Smooth muscle cell (in vitro differentiated cells): ENCODE data around the gene MRS2. TPM values are rescaled to one million over a fixed set of nuclear protein-coding genes. Genes with fewer than 3 reads are reported as not detected.
"Not testable (repeated sequence)": the region's sequence is repeated elsewhere in the genome, so short reads cannot be mapped to it uniquely, and the experiment has no call there.

ENCODE experiments used
- DNase-seq: peaks from one replicate; lab custom pipeline; 2025; ENCODE audit not compliant: unreplicated experiment; lab: John Stamatoyannopoulos, UW
- H2AFZ ChIP-seq: fragments of 200-600 bp; sonication (generic); 2 replicates; pipeline ENCODE4 v1.6.0; 2016; ENCODE audit warnings: antibody characterized with exemption, low read depth, mild to moderate bottlenecking
- H3F3A ChIP-seq: fragments of 200-600 bp; sonication (generic); 2 replicates; pipeline ENCODE4 v1.6.0; 2017; ENCODE audit warnings: antibody characterized with exemption, low read depth
- H3K27ac ChIP-seq: fragments of 200-600 bp; sonication (generic); 2 replicates; pipeline ENCODE4 v1.5.1; 2016; ENCODE audit warnings: low read depth, mild to moderate bottlenecking
- H3K27me3 ChIP-seq: fragments of 200-600 bp; sonication (generic); 2 replicates; pipeline ENCODE4 v1.6.1; 2016; ENCODE audit warnings: low read depth, mild to moderate bottlenecking
- H3K36me3 ChIP-seq: fragments of 200-600 bp; sonication (generic); 2 replicates; pipeline ENCODE4 v1.5.1; 2016; ENCODE audit warnings: low read depth
- H3K4me1 ChIP-seq: fragments of 200-600 bp; sonication (generic); 2 replicates; pipeline ENCODE4 v1.5.1; 2016; ENCODE audit warnings: low read depth
- H3K4me2 ChIP-seq: fragments of 200-600 bp; sonication (generic); 2 replicates; pipeline ENCODE4 v1.6.0; 2016; ENCODE audit warnings: mild to moderate bottlenecking
- H3K4me3 ChIP-seq: fragments of 200-600 bp; sonication (generic); 2 replicates; pipeline ENCODE4 v1.5.1; 2016; ENCODE audit warnings: mild to moderate bottlenecking
- H3K79me2 ChIP-seq: fragments of 200-600 bp; sonication (generic); 2 replicates; pipeline ENCODE4 v1.6.0; 2016; ENCODE audit warnings: low read depth, mild to moderate bottlenecking
- H3K9ac ChIP-seq: fragments of 200-600 bp; sonication (generic); 2 replicates; pipeline ENCODE4 v1.6.0; 2016; ENCODE audit warnings: low read depth
- H3K9me3 ChIP-seq: fragments of 200-600 bp; sonication (generic); replicated peaks from 2 replicates; pipeline ENCODE4 v1.5.1; 2016; ENCODE audit warnings: low read depth
- H4K20me1 ChIP-seq: fragments of 200-600 bp; sonication (generic); 2 replicates; pipeline ENCODE4 v1.6.0; 2016; ENCODE audit warnings: low read depth
- CTCF ChIP-seq: fragments of 200-600 bp; sonication (generic); IDR thresholded peaks from 2 replicates; pipeline ENCODE4 v1.5.1; 2017; ENCODE audit warnings: borderline replicate concordance, mild to moderate bottlenecking, antibody characterized with exemption; ENCODE audit not compliant: insufficient read depth, poor library complexity, severe bottlenecking
- WGBS: methylation state at CpG from one replicate; pipeline ENCODE4 v1.1.7; 2016; ENCODE audit warnings: low lambda C conversion rate; 5-methylcytosine and 5-hydroxymethylcytosine counted together
- polyA plus RNA-seq: library from polyadenylated mRNA; unstranded; fragments of >200 nt; fragmentation: Nextera tagmentation; extraction: Ambion mirVana; gene quantifications from 2 replicates; pipeline ENCODE4 v1.2.1, GENCODE V29; 2016
- total RNA-seq: library from RNA; depleted of rRNA; stranded (reverse); fragments of >200 nt; gene quantifications from 2 replicates; pipeline ENCODE4 v1.2.3, GENCODE V29; 2014

Gene MRS2
- total and polyA plus RNA-seq, 2 experiments from 2014 or later = 19.7 to 38.6 TPM

GRCh38 chr6:24359640-24360454 lies 42.9 kb upstream of the MRS2 start:
- Histone ChIP-seq H4K20me1 (no peaks in the 10 kb centered on the region), H3K4me2 (peak overlapping the region; percentile 81), H2AFZ (peak overlapping the region; percentile 78), H3K79me2 (no peaks in the 10 kb centered on the region), H3K27ac (no peak overlapping the region), H3K27me3 (peaks cover 2% of the 10 kb centered on the region), H3F3A (no peaks in the 10 kb centered on the region), H3K36me3 (no peaks in the 10 kb centered on the region), H3K9ac (peak overlapping the region; percentile 71), H3K4me1 (no peaks in the 10 kb centered on the region), H3K9me3 (no peaks in the 10 kb centered on the region), H3K4me3 (peak overlapping the region; percentile 54)
- TF ChIP-seq CTCF = peak; percentile 97
- peak; percentile 59 for DNase-seq
- 14% methylated on average over 42 of the region's 55 CpGs for WGBS

- not testable (repeated sequence) for DNase-seq, H3K4me2 ChIP-seq
- 86% methylated on average over 5 of the region's 5 CpGs for WGBS
Observed at GRCh38 chr6:24362363-24362762, 40.4 kb upstream of the MRS2 start.

GRCh38 chr6:24365103-24365633 lies 37.6 kb upstream of the MRS2 start:
- H4K20me1 ChIP-seq, H3F3A ChIP-seq, DNase-seq, H3K27ac ChIP-seq, H3K4me2 ChIP-seq, H3K4me3 ChIP-seq, H3K27me3 ChIP-seq, H3K79me2 ChIP-seq, H3K4me1 ChIP-seq, H3K36me3 ChIP-seq, H3K9ac ChIP-seq, H3K9me3 ChIP-seq, H2AFZ ChIP-seq: not testable (repeated sequence)
- 89% methylated on average over 8 of the region's 8 CpGs for WGBS

More at GRCh38 chr6:24362363-24362762, 40.4 kb upstream of the MRS2 start:
- H3K27me3 ChIP-seq, H3K9me3 ChIP-seq, H3K9ac ChIP-seq, H3K27ac ChIP-seq, H4K20me1 ChIP-seq, H3K4me3 ChIP-seq, H2AFZ ChIP-seq, H3K79me2 ChIP-seq, H3K36me3 ChIP-seq, H3F3A ChIP-seq, H3K4me1 ChIP-seq: not testable (repeated sequence)

GRCh38 chr6:24374612-24375011 lies 28.1 kb upstream of the MRS2 start:
- H3K79me2 ChIP-seq = no peaks in the 10 kb centered on the region
- no peak overlapping the region for H2AFZ ChIP-seq
- no peak overlapping the region for H3K4me3 ChIP-seq
- WGBS = 93% methylated on average over 6 of the region's 6 CpGs
- no peaks in the 10 kb centered on the region for H3K27me3 ChIP-seq
- TF ChIP-seq CTCF = no peak
- no peak for DNase-seq
- no peaks in the 10 kb centered on the region for H4K20me1 ChIP-seq
- no peaks in the 10 kb centered on the region for H3F3A ChIP-seq
- no peaks in the 10 kb centered on the region for H3K9me3 ChIP-seq
- H3K9ac ChIP-seq = no peak overlapping the region
- no peak overlapping the region for H3K27ac ChIP-seq
- no peaks in the 10 kb centered on the region for H3K36me3 ChIP-seq
- H3K4me2 ChIP-seq = no peak overlapping the region
- H3K4me1 ChIP-seq = no peaks in the 10 kb centered on the region
